BE2C (cell line): ENCODE results near the gene CHM.

Experiments used
- DNase-seq: peaks from one replicate; pipeline ENCODE4 v3.0.0-alpha.2; 2020
- H3K27me3 ChIP-seq: fragments of 250-450 bp; sonication (Bioruptor Pico); 2 replicates; pipeline ENCODE4 v1.5.1; 2020; ENCODE audit warnings: mild to moderate bottlenecking
- H3K36me3 ChIP-seq: fragments of 250-450 bp; sonication (Bioruptor Pico); 2 replicates; pipeline ENCODE4 v1.5.1; 2020; ENCODE audit warnings: mild to moderate bottlenecking
- H3K4me1 ChIP-seq: fragments of 250-450 bp; sonication (Bioruptor Pico); 2 replicates; pipeline ENCODE4 v1.5.1; 2020
- H3K4me3 ChIP-seq: 2 replicates; pipeline ENCODE4 v1.5.1; 2011; ENCODE audit warnings: low read depth, low read length
- H3K9me3 ChIP-seq: fragments of 250-450 bp; sonication (Bioruptor Pico); 2 replicates; pipeline ENCODE4 v1.5.1; 2020
- CTCF ChIP-seq: IDR thresholded peaks from 2 replicates; pipeline ENCODE4 v1.5.1; 2012; ENCODE audit warnings: mild to moderate bottlenecking, low read depth, low read length

Gene CHM

GRCh38 chrX:86002076-86002896 lies 45.1 kb downstream of the CHM start:
- H3K9me3 ChIP-seq: no peaks in the 10 kb centered on the region
- no peak for TF ChIP-seq CTCF
- no peaks in the 10 kb centered on the region for H3K27me3 ChIP-seq
- H3K4me1 ChIP-seq: no peaks in the 10 kb centered on the region
- no peaks in the 10 kb centered on the region for H3K36me3 ChIP-seq
- DNase-seq: no peak
- no peak overlapping the region for H3K4me3 ChIP-seq

- no peaks in the 10 kb centered on the region for H3K4me1 ChIP-seq
- no peak for TF ChIP-seq CTCF
- no peak for DNase-seq
- H3K27me3 ChIP-seq: no peaks in the 10 kb centered on the region
- H3K9me3 ChIP-seq: no peaks in the 10 kb centered on the region
- no peaks in the 10 kb centered on the region for H3K36me3 ChIP-seq
- H3K4me3 ChIP-seq: no peak overlapping the region
Observed at GRCh38 chrX:85998954-85999353, 48.4 kb downstream of the CHM start.

- no peaks in the 10 kb centered on the region for H3K9me3 ChIP-seq
- no peak overlapping the region for H3K4me3 ChIP-seq
- H3K27me3 ChIP-seq: no peaks in the 10 kb centered on the region
- peaks cover 6% of the 10 kb centered on the region; the same call in 1 of the 2 replicates for H3K4me1 ChIP-seq
- H3K36me3 ChIP-seq: no peaks in the 10 kb centered on the region
- no peak for TF ChIP-seq CTCF
- no peak for DNase-seq
Observed at GRCh38 chrX:85996555-85996954, 50.8 kb downstream of the CHM start.

- Histone ChIP-seq H3K36me3 (no peaks in the 10 kb centered on the region), H3K27me3 (no peaks in the 10 kb centered on the region), H3K4me1 (peaks cover 6% of the 10 kb centered on the region; the same call in 1 of the 2 replicates), H3K9me3 (no peaks in the 10 kb centered on the region), H3K4me3 (no peak overlapping the region)
- TF ChIP-seq CTCF: no peak
- no peak for DNase-seq
Observed at GRCh38 chrX:85995641-85996040, 51.7 kb downstream of the CHM start.

GRCh38 chrX:85994797-85995196 lies 52.6 kb downstream of the CHM start:
- H3K4me3 ChIP-seq: no peak overlapping the region
- no peaks in the 10 kb centered on the region for H3K36me3 ChIP-seq
- no peak for DNase-seq
- no peak for TF ChIP-seq CTCF
- H3K27me3 ChIP-seq: no peaks in the 10 kb centered on the region
- H3K4me1 ChIP-seq: peaks cover 6% of the 10 kb centered on the region; the same call in 1 of the 2 replicates
- no peaks in the 10 kb centered on the region for H3K9me3 ChIP-seq

GRCh38 chrX:85994228-85994627 lies 53.1 kb downstream of the CHM start:
- Histone ChIP-seq H3K27me3 (no peaks in the 10 kb centered on the region), H3K36me3 (no peaks in the 10 kb centered on the region)
- DNase-seq: no peak

More at GRCh38 chrX:85994228-85994627, 53.1 kb downstream of the CHM start:
- Histone ChIP-seq H3K4me1 (peaks cover 6% of the 10 kb centered on the region; the same call in 1 of the 2 replicates), H3K9me3 (no peaks in the 10 kb centered on the region), H3K4me3 (peak overlapping the region; percentile 27)
- TF ChIP-seq CTCF: no peak
